PFSK-1 (cell line): ENCODE measurements around the gene NR6A1.

Experiments used
- FOXP2 ChIP-seq: optimal IDR thresholded peaks from 2 replicates; pipeline ENCODE3; 2011; ENCODE audit warnings: borderline replicate concordance, control low read depth, inconsistent platforms; ENCODE audit not compliant: insufficient read depth; ENCODE audit errors: extremely low read length, extremely low read depth
- POLR2AphosphoS5 ChIP-seq: IDR thresholded peaks from 2 replicates; pipeline ENCODE4 v1.6.1; 2012; ENCODE audit warnings: low read depth, mild to moderate bottlenecking, control low read depth, low read length, moderate library complexity
- REST ChIP-seq, 2 experiments: IDR thresholded peaks; 2 replicates each; pipeline versions ENCODE4 v1.6.1 to v1.8.0; 2011 to 2012; ENCODE audit warnings: low read depth in 2 of 2, low read length in 2 of 2, control low read depth in 1 of 2, inconsistent platforms in 1 of 2, mild to moderate bottlenecking in 1 of 2, moderate library complexity in 1 of 2; ENCODE audit not compliant: insufficient read depth in 1 of 2
- SIN3A ChIP-seq: IDR thresholded peaks from 2 replicates; pipeline ENCODE4 v1.6.1; 2012; ENCODE audit warnings: mild to moderate bottlenecking, low read length, moderate library complexity, borderline replicate concordance; ENCODE audit not compliant: insufficient read depth
- TAF1 ChIP-seq: IDR thresholded peaks from 2 replicates; pipeline ENCODE4 v1.6.1; 2012; ENCODE audit warnings: low read length, control low read depth, borderline replicate concordance; ENCODE audit not compliant: insufficient read depth

NR6A1 gene

GRCh38 chr9:124506433-124506832, 264.7 kb downstream of the NR6A1 start:
- no peak for TF ChIP-seq REST (IDR thresholded peaks at IDR 0.05; ENCODE audit: insufficient read depth in 1 of 2, low read depth in 2 of 2, low read length in 2 of 2)
- TF ChIP-seq SIN3A, result no peak
- TF ChIP-seq POLR2AphosphoS5, result no peak
- no peak for TF ChIP-seq FOXP2
- no peak for TF ChIP-seq TAF1

GRCh38 chr9:124505901-124506346, 265.2 kb downstream of the NR6A1 start:
- no peak for TF ChIP-seq REST (IDR thresholded peaks at IDR 0.05; ENCODE audit: insufficient read depth in 1 of 2, low read depth in 2 of 2, low read length in 2 of 2)
- no peak for TF ChIP-seq TAF1
- TF ChIP-seq SIN3A, result no peak
- no peak for TF ChIP-seq FOXP2
- TF ChIP-seq POLR2AphosphoS5, result no peak

GRCh38 chr9:124505006-124505900, 265.9 kb downstream of the NR6A1 start:
- no peak for TF ChIP-seq TAF1
- no peak for TF ChIP-seq REST (IDR thresholded peaks at IDR 0.05; ENCODE audit: insufficient read depth in 1 of 2, low read depth in 2 of 2, low read length in 2 of 2)
- no peak for TF ChIP-seq POLR2AphosphoS5
- no peak for TF ChIP-seq FOXP2
- TF ChIP-seq SIN3A, result no peak

GRCh38 chr9:124504530-124505005, 266.5 kb downstream of the NR6A1 start:
- TF ChIP-seq REST (IDR thresholded peaks at IDR 0.05; ENCODE audit: insufficient read depth in 1 of 2, low read depth in 2 of 2, low read length in 2 of 2), result no peak
- no peak for TF ChIP-seq SIN3A
- no peak for TF ChIP-seq TAF1
- no peak for TF ChIP-seq FOXP2
- TF ChIP-seq POLR2AphosphoS5, result no peak
